Fibroblast of skin of right quadriceps (primary cell): ENCODE measurements around the gene RPS15.

Source experiments
- DNase-seq: peaks from one replicate; pipeline ENCODE4 v3.0.0-alpha.2; 2013

The RPS15 gene

DNA sequence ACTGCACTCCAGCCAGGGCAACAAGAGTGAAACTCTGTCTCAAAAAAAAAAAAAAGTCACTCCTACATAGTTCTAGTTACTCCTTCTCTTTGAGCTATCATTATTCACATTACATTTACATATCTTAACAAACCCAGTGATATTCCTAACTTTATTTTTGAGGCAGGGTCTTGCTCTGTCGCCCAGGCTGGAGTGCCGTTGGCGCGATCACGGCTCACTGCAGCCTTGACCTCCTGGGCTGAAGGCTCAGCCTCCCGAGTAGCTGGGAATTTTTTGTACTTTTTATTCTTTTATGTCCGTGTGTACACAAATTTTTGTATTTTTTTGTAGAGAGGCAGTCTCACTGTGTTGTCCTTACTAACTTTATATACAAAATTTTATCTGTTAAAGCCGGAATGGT, 587 bp upstream of the RPS15 start:
- no peak for DNase-seq

DNA sequence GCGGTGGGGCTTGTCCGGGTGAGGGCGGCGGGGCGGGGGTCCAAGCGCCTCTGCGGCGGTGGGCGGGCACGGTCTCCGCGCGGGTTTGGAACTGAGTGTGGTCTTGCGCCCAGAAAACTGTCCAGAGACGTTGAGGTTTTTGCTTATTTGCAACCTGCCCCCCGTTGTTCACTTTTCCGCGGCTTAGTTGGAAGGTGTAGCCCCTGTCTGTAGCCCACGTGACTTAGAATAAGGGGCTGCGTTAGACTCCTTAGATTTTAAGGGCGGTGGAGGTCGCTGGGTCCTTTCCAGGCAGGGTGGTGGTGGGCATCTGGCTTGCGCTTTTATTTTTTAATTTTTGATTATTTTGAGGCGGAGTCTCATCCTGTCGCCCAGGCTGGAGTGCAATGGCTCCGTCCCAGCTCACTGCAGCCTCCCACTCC, 748 bp downstream of the RPS15 start:
- DNase-seq: no peak

GRCh38 chr19:1439525-1440417, 1.6 kb downstream of the RPS15 start:
- DNase-seq: peak; percentile 19

DNA sequence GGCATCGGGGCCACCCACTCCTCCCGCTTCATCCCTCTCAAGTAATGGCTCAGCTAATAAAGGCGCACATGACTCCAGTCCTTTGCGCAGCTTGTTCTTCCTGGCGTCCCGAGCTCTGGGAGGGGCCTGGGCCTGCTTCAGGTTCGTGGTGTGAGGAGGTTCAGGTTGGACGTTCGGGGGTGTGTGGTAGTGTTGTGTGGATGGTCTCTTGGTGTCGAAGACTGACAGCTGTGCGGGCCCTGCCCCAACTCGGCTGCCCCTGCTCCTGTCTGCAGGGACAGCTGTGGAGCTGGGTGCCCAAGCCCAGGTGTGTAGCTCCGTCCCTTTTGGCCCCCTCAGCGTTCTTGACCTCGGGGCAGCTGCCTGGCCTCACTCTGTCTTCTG, 2.2 kb downstream of the RPS15 start:
- DNase-seq: no peak

DNA sequence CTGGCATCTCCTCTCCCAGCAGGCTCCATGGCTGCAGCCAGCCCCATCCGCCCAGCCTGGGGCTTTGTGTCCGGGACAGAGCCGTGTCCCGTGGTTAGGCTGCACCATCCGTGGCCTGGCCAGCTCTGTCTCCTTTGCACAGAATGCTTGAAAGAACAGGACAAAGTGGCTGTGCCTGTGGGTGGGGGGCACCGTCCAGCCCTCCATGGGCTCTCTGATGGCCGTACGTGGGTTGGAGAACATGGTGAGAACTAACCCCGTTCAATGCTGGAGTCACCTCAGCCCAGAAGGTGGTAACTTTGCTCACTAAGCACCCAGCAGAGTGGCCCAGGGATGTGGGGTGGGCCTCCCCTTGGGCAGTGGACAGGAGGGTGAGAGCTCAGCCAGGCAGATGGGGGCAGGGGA, 2.8 kb downstream of the RPS15 start:
- no peak for DNase-seq

- no peak for DNase-seq
Observed at GRCh38 chr19:1441677-1442438, 3.7 kb downstream of the RPS15 start.

DNA sequence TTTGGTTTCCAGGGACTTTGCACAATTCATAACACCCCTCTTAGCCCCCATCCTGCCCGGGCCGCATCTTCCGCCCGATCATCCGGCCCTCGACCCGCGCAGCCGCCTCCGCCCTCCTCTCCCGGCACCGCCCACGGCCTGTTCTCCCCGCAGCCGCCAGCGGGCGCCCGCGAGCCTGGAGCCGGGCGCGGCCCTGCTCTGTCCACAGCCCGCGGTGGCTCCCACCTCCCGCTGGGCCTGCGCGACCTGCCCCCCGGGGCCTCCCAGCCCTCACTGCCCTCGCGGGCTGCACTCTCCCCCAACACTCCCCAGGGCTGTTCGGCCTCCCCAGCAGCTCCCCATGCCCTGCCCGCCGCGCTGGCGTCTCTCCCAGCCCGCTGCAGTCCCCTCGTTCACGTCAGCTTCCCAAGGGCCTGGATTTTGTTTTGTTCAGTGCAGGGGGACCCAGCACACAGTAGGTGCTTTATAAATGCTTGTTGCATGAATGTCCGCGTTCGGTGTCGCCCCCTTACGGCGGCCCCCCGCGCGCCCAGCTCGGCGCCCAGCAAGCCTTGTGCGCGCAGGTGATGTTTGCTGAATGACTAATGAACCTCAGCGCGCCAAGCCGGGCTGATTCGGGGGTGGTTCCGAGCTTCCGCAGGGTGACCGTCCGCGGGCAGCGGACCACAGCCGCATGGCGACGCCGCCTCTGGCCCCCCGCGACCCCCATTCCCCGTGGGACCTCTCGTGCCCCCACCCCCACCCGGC, 7.2 kb downstream of the RPS15 start:
- peak; percentile 31 for DNase-seq

GRCh38 chr19:1445932-1446712, 7.9 kb downstream of the RPS15 start:
- DNase-seq: no peak

- DNase-seq: no peak
Observed at GRCh38 chr19:1446713-1447481, 8.7 kb downstream of the RPS15 start.

GRCh38 chr19:1447504-1447903, 9.3 kb downstream of the RPS15 start:
- DNase-seq: no peak

GRCh38 chr19:1447944-1448343, 9.7 kb downstream of the RPS15 start:
- DNase-seq: no peak

- peak; percentile 64 for DNase-seq
Observed at GRCh38 chr19:1449467-1450442, 11.6 kb downstream of the RPS15 start, which contains the start of gene APC2. APC2 (plus strand) TSS chr19:1450121; CDS start chr19:1453002, 2,881 bp downstream.

DNA sequence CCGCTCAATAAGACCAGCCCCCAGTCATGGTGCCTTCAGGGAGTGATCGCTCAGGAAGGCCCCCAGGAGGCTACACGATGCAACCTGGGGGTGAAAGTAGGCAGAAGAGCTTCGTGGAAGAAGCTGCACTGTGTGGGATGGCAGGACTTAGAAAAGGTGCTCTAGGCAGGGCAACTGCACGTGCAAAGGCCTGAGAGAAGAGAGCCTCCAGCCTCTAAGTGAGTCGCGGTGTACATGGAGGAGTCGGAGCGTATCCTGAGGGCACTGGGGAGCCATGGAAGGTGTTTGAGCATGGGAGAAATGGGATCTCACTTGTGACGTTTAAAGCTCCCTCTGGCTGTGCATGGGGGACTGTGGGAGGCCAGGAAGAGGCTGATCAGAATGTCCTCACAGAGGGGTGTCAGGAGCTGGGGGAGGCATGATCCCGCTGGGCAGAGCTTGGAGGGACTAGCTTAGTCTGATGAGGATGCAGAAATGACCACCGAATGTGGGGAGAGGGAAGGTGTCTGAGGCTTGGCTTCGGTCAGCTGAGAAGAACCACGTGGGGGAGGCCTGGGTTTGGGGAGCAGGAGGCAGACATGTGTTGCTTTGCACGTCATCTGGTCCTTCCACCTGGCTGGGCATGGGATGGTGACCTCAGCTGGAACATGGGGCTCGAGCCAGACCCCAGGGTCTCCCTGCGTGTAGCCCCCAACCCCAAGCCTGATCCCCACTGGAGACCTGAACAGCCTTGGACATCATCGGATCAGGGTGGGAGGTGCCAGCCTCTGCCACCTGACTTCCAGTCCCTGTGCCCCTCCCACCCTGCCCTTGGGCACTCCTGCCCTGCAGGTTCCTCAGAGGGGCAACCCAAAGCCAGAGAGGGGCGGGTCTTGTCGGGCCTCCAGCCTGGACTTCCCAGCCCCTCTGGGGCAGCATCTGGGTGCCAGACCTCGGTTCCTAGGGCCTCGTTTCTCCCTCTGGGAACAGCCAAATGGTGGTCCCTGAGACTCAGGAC, 12.8 kb downstream of the RPS15 start:
- no peak for DNase-seq

- DNase-seq: no peak
Observed at GRCh38 chr19:1451916-1452801, 14.0 kb downstream of the RPS15 start.

- no peak for DNase-seq
Observed at GRCh38 chr19:1452802-1453524, 14.8 kb downstream of the RPS15 start.

GRCh38 chr19:1453525-1454364, 15.5 kb downstream of the RPS15 start:
- DNase-seq: no peak
